Amniotic stem cell (primary cell): ENCODE measurements around the gene GABPA.
"Not testable (repeated sequence)": the region's sequence is repeated elsewhere in the genome, so short reads cannot be mapped to it uniquely, and the experiment has no call there.

Experiments used
- DNase-seq: peaks from one replicate; lab custom pipeline; 2025; lab: John Stamatoyannopoulos, UW

Gene GABPA

GRCh38 chr21:25742900-25743299 is 8.1 kb downstream of the GABPA start:
- DNase-seq = no peak

DNA sequence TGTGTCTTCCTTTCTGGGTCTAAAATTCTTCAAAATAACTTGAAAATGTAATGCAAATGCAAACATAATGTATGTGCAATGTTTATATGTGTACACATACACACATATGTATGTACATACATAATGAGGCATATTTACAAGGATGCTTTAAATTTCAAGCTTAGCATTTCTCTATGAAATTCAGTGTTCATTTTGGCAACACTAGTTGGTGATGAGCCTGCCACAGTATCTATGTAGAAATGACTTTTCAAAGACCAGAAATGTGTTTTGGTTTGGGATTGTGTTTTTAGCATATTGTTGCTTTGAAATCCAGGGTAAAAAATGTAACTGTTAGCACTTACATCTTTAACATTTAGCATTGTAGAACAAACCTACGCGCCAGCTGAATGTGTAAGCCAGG is 10.1 kb downstream of the GABPA start:
- no peak for DNase-seq

GRCh38 chr21:25750085-25750484 is 15.3 kb downstream of the GABPA start:
- no peak for DNase-seq

GRCh38 chr21:25752416-25752815 is 17.6 kb downstream of the GABPA start:
- DNase-seq = no peak

DNA sequence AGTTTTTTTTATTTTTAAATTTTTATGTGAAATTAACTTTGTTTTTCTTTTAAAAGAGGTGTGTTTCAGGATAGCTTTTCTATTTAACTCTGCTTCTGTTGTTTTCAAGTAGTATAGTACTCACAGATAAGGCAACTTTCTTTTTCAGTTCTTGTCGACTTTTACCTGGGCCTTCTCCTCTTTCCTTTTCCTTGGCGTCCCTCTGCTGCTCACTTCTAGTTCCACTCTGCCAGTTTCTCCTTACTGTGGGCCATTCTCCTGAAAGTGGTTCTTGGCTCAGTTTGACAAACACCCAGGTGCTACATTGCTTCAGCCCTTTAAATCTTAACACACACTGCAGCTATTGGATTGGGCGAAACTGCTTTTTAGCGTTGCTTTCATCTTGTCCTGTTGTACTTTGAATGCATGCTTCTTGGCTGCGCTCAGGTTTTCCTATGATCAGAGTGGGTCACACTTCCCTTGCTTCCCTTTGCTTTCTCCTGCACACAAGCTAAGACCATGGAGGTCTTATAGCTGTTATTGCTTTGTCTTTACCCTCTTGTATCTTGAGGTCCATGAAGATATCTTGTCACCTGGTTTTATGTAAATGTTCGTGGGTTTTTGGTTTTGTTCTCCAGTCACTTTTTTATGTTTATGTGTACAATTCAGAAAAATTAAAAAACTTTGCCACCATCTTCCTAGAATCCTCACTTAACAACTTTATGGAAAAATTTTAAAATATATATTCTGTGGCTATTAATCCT is 21.6 kb downstream of the GABPA start:
- DNase-seq = no peak

- no peak for DNase-seq
These were observed 22.8 kb downstream of the GABPA start for GRCh38 chr21:25757531-25757930.

- DNase-seq = no peak
These were observed 24.8 kb downstream of the GABPA start for GRCh38 chr21:25759573-25759972.

- DNase-seq = no peak
These were observed 25.3 kb downstream of the GABPA start for GRCh38 chr21:25760061-25760460.

DNA sequence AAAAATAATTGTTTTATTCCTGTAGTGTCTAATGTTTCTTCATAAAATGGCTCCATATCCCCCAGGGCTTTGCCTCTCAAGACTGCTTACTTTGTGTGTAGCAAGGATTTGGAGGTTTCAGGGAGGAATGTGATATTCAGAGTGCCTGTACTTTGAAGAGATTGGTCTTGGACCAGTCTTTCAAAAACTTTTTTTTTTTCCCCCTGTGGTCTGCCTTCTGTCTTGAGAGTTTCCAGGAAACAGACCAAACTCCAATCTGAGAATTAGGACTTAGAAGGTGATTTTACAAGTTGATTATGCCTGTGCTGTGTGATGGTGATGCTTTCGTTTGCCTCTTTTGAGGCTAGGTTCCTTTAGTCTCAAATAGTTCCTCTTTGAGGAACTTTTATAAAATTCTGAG is 25.9 kb downstream of the GABPA start:
- DNase-seq = no peak

GRCh38 chr21:25764065-25764464 is 29.3 kb downstream of the GABPA start:
- DNase-seq = no peak

DNA sequence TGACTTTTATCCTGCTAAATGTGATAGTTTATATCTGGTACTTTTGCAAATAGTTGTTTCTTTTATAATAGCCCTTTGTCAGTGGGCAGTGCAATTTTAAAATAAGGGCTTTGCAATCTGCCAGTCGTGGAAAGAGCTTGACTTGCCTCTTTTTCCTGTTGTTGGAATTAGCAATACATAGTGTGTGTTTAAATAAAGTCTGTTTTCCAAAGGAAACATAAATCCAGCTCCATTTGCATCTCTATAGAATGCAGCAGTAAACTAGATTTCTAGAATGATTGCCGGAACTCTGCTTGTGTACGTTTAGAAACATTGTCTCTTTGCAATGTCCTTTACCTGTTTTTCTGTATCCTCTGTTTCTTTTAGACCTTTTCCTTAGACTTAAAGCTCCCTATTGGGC is 33.1 kb downstream of the GABPA start:
- DNase-seq = no peak

DNA sequence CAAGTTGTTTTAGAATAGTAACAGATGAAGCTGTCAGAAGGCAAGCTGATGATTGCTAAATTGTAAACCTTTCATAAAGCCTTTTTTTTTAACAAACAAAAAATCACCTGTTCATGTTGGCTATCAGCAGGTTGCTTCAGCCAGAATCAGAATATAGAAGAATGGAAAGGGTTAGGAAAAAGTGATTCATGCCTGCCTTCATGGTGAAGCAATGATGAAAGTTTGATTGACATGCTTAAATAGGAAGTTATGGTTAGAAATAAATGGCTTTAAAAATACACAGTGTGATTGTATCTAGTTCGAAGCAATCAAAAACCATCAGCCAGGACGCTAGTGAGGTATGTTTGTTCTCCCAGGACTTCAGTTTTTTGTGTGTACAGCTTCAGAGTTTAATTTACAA is 37.9 kb downstream of the GABPA start:
- DNase-seq = no peak

DNA sequence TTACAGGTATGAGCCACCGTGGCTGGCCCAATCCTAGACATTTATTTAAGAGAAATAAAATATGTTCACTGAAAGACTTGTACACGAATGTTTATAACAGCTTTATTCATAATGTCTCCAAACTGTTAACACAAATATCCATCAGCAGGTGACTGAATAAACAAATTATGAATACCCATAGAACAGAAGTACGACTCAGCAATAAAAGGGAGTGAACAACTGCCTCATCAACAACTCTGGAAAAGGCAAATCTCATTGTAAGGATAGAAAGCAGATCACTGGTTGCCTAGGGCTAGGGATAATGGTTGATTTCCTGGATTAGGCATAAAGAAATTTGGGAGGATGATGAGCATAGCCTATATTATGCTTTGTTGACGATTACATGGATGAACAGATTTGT is 41.7 kb downstream of the GABPA start:
- DNase-seq = no peak

DNA sequence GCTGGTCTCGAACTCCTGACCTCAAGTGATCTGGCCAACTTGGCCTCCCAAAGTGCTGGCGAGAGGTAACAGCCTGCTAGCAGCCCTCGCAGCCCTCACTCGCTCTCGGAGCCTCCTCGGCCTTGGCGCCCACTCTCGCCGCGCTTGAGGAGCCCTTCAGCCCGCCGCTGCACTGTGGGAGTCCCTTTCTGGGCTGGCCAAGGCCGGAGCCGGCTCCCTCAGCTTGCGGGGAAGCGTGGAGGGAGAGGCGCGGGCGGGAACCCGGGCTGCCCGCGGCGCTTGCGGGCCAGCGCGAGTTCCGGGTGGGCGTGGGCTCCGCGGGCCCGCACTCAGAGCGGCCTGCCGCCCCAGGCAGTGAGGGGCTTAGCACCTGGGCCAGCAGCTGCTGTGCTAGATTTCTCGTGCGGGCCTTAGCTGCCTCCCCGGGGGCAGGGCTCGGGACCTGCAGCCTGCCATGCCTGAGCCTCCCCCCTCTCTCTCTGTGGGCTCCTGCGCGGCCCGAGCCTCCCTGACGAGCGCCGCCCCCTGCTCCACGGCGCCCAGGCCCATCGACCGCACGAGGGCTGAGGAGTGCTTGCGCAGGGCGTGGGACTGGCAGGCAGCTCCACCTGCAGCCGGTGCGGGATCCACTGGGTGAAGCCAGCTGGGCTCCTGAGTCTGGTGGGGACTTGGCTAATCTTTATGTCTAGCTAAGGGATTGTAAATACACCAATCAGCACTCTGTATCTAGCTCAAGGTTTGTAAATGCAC is 43.5 kb downstream of the GABPA start:
- not testable (repeated sequence) for DNase-seq

DNA sequence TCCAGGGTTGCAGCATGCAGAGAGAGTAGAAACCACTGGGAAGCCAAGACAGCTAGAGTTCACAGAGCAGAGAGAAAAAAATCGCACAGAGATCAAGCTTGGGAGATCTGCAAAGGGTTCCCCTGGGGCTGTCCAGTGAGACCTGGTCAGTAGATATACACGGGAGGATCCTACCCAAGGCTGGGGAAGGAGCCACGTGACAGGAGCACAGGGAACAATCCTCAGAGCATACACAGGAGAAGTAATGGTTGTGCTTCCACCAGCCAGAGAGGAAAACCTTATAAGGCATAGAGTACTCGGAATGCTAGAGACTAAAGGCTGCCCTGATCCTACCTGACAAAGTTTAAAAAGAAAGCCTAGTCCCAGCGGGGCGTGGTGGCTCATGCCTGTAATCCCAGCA is 53.9 kb downstream of the GABPA start:
- DNase-seq = no peak

DNA sequence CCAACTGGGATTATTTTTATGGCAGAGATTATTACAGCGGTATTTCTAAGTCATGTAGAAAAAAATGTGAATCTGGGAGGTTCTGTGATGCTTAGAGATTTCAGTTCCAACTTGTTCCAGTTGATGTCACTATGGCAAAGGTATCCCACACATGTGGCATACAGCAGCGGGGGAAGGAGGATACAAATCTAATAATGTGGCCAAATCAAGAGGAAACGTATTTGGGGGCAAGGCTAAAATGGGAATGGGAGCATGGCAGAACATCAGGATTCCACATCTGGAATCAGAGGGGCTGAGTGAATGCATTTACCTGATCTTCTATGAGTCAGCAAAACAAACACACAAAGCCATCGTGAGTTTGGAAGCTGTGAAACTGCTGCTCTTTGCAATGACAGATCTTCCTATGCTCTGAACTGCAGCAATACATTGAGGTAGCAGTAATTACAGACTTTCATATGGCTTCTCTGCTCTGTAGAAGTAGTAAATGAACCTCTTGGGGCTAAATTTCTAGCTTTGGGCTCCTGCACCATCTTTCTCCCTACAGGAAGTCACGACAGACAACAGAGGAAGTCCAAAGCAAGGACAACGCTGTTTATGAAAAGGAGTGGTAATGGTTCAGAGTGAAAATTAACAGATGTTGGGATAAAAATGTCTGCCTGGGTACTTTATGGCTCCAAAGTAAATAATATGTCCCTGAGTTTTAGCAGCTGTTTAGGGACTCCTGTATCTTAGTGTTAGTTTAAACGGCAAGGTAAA is 55.5 kb downstream of the GABPA start:
- no peak for DNase-seq

- DNase-seq = no peak
These were observed 56.1 kb downstream of the GABPA start for GRCh38 chr21:25790878-25791204.

DNA sequence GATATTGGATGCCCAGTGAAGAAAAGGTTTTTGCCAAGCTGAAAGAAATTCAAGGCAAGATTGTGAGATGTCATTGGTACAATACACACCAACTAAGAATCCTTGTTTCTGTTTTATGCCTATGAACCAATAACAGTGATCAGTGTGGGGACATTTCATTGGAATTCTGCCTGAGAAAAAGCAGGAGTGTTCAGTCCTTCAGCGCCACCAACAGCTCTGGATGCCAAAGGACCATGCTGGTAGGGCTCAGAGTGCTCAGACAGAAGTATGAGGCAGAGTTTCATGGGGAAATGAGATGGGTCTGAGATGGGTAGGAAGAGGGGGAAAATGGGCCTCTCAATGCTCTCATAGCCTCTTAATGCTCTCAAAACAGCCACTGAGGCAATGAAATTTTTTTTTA is 56.5 kb downstream of the GABPA start:
- no peak for DNase-seq

DNA sequence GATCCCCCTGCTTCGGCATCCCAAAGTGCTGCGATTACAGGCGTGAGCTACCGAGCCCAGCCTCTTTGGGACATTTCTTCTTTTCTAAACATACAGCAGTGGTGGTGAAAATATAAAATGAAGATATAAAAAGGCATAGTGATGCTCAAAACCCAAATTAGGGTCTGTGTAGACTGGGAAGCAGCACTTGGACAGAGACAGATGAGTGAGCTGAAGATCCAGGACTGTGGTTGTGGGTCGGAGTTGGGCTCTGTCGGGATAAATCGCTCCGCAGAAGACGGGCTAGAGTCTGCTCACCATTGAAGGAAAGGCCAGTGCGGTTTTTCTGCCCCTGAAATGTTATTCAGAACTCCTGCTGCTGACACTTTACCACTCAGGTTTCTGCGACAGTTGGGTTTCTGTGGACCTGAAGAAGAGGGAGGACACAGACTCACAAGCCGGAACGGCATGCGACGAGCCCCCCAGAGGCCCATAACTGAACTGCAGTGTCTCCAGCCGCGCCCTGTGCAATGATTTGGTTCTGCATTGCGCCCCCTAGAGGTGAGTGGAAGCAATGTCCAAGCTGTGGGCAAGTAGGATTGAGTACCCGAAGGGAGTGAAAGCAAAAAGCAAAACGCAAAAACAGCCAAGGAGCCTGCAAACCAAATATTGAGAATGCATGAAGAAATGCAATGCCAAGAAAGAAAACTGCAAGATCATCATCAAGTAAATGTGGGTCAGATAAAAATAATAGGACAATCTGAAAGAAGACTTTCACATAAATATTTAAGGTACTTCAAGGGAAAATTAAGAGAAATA is 66.6 kb downstream of the GABPA start:
- peak; percentile 22 for DNase-seq

- DNase-seq = no peak
These were observed 71.3 kb downstream of the GABPA start for GRCh38 chr21:25806060-25806459.

- DNase-seq = no peak
These were observed 72.4 kb downstream of the GABPA start for GRCh38 chr21:25807191-25807590.

- DNase-seq = peak; percentile 5
These were observed 74.2 kb downstream of the GABPA start for GRCh38 chr21:25809013-25809412.
